GM23338 (cell line): Measurements from ENCODE around the gene XPO6. TPM values are rescaled to one million over a fixed set of nuclear protein-coding genes. Genes with fewer than 3 reads are reported as not detected.

ENCODE experiments used
- ATAC-seq: fragments of 200-7000 bp; cut with Tn5 transposase; 3 replicates; pipeline ENCODE4 v1.9.1; 2020
- DNase-seq: peaks from one replicate; pipeline ENCODE4 v3.0.0-alpha.2; 2015; ENCODE audit warnings: low spot score
- H2AFZ ChIP-seq: fragments of 200-600 bp; sonication (generic); 2 replicates; pipeline ENCODE4 v1.8.0; 2016; ENCODE audit warnings: antibody characterized with exemption, mild to moderate bottlenecking, moderate library complexity
- H3F3A ChIP-seq: fragments of 200-600 bp; sonication (generic); replicated peaks from 2 replicates; pipeline ENCODE4 v1.8.0; 2017; ENCODE audit warnings: antibody characterized with exemption, mixed run types, low read depth
- H3K27ac ChIP-seq: fragments of 200-600 bp; sonication (generic); 2 replicates; pipeline ENCODE4 v1.6.1; 2016; ENCODE audit warnings: low read depth
- H3K27me3 ChIP-seq: fragments of 200-600 bp; sonication (generic); 2 replicates; pipeline ENCODE4 v1.8.0; 2016; ENCODE audit warnings: mild to moderate bottlenecking, mixed run types, moderate library complexity; ENCODE audit not compliant: insufficient read depth
- H3K36me3 ChIP-seq: fragments of 200-600 bp; sonication (generic); 2 replicates; pipeline ENCODE4 v1.8.0; 2016; ENCODE audit warnings: mild to moderate bottlenecking; ENCODE audit not compliant: insufficient read depth
- H3K4me1 ChIP-seq: fragments of 200-600 bp; sonication (generic); 2 replicates; pipeline ENCODE4 v1.8.0; 2016; ENCODE audit warnings: mild to moderate bottlenecking, moderate library complexity; ENCODE audit not compliant: insufficient read depth
- H3K4me2 ChIP-seq: fragments of 200-600 bp; sonication (generic); 2 replicates; pipeline ENCODE4 v1.7.1; 2017; ENCODE audit warnings: mixed run types
- H3K4me3 ChIP-seq: fragments of 200-600 bp; sonication (generic); 2 replicates; pipeline ENCODE4 v1.6.1; 2016; ENCODE audit warnings: mixed run types
- H3K79me2 ChIP-seq: fragments of 200-600 bp; sonication (generic); replicated peaks from 2 replicates; pipeline ENCODE4 v1.8.0; 2017; ENCODE audit warnings: mild to moderate bottlenecking; ENCODE audit not compliant: insufficient read depth
- H3K9me2 ChIP-seq: fragments of 200-600 bp; sonication (generic); 2 replicates; pipeline ENCODE4 v1.8.0; 2017; ENCODE audit not compliant: insufficient read depth
- H4K20me1 ChIP-seq: fragments of 200-600 bp; sonication (generic); replicated peaks from 2 replicates; pipeline ENCODE4 v1.8.0; 2017; ENCODE audit warnings: mild to moderate bottlenecking; ENCODE audit not compliant: insufficient read depth
- H3K27ac Mint-ChIP-seq: 2 replicates; pipeline ENCODE4 v1.8.0; 2020; ENCODE audit warnings: inconsistent platforms, mild to moderate bottlenecking, moderate library complexity, mixed read lengths
- H3K27me3 Mint-ChIP-seq: 3 replicates; pipeline ENCODE4 v1.8.0; 2022; ENCODE audit warnings: low read depth, mild to moderate bottlenecking, moderate library complexity, mixed read lengths, inconsistent platforms; ENCODE audit not compliant: insufficient read depth, poor library complexity
- H3K36me3 Mint-ChIP-seq: 3 replicates; pipeline ENCODE4 v1.8.0; 2021; ENCODE audit warnings: low read depth, mild to moderate bottlenecking, inconsistent platforms, moderate library complexity, mixed read lengths
- H3K4me1 Mint-ChIP-seq: 3 replicates; pipeline ENCODE4 v1.8.0; 2020; ENCODE audit warnings: mild to moderate bottlenecking, inconsistent platforms, mixed read lengths
- H3K4me3 Mint-ChIP-seq: 3 replicates; pipeline ENCODE4 v1.8.0; 2021; ENCODE audit warnings: moderate library complexity, mild to moderate bottlenecking, inconsistent platforms, mixed read lengths
- H3K9me3 Mint-ChIP-seq: 3 replicates; pipeline ENCODE4 v1.8.0; 2020; ENCODE audit warnings: moderate library complexity, mild to moderate bottlenecking, inconsistent platforms, mixed read lengths
- ETS1 ChIP-seq: IDR thresholded peaks from 2 replicates; pipeline ENCODE4 v1.6.1; 2016; ENCODE audit warnings: antibody characterized with exemption
- EZH2 ChIP-seq: fragments of 200-600 bp; sonication (generic); IDR thresholded peaks from one replicate; pipeline ENCODE4 v1.8.0; 2017; ENCODE audit warnings: antibody characterized with exemption, mild to moderate bottlenecking, low read depth; ENCODE audit not compliant: unreplicated experiment
- EZH2phosphoT487 ChIP-seq: fragments of 200-600 bp; sonication (generic); IDR thresholded peaks from one replicate; pipeline ENCODE4 v1.8.1; 2018; ENCODE audit warnings: antibody characterized with exemption; ENCODE audit not compliant: unreplicated experiment
- JUNB ChIP-seq: IDR thresholded peaks from one replicate; pipeline ENCODE4 v1.6.1; 2016; ENCODE audit warnings: antibody characterized with exemption; ENCODE audit not compliant: unreplicated experiment
- NANOG ChIP-seq: IDR thresholded peaks from 2 replicates; pipeline ENCODE4 v1.6.1; 2016; ENCODE audit warnings: antibody characterized with exemption, borderline replicate concordance
- POLR2AphosphoS5 ChIP-seq: IDR thresholded peaks from 2 replicates; pipeline ENCODE4 v1.6.1; 2016; ENCODE audit warnings: antibody characterized with exemption, low read depth
- REST ChIP-seq: IDR thresholded peaks from one replicate; pipeline ENCODE4 v1.6.1; 2018; ENCODE audit warnings: antibody characterized with exemption; ENCODE audit not compliant: unreplicated experiment
- STAT1 ChIP-seq: IDR thresholded peaks from one replicate; pipeline ENCODE4 v1.6.1; 2016; ENCODE audit warnings: antibody characterized with exemption; ENCODE audit not compliant: unreplicated experiment
- ZNF114 ChIP-seq: fragments of 250-450 bp; sonication (Bioruptor Pico); IDR thresholded peaks from 2 replicates; pipeline ENCODE4 v1.5.0; 2020; ENCODE audit warnings: mild to moderate bottlenecking, moderate library complexity
- ZNF331 ChIP-seq: fragments of 250-450 bp; sonication (Bioruptor Pico); IDR thresholded peaks from 2 replicates; pipeline ENCODE4 v1.5.0; 2020; ENCODE audit warnings: low read depth, mild to moderate bottlenecking, moderate library complexity
- ZNF462 ChIP-seq: fragments of 250-450 bp; sonication (Bioruptor Pico); IDR thresholded peaks from 2 replicates; pipeline ENCODE4 v1.5.0; 2020; ENCODE audit warnings: mild to moderate bottlenecking, moderate library complexity
- polyA plus RNA-seq: library from polyadenylated mRNA; unstranded; fragments of >200 nt; fragmentation: Nextera tagmentation; extraction: Ambion mirVana; gene quantifications from 2 replicates; pipeline ENCODE4 v1.2.1, GENCODE V29; 2016
- total RNA-seq: library from RNA; depleted of rRNA; stranded (reverse); fragments of >200 nt; shearing (Covaris generic); gene quantifications from 2 replicates; pipeline ENCODE4 v1.2.3, GENCODE V29; 2014

The XPO6 gene
- total and polyA plus RNA-seq, 2 experiments from 2014 or later = 83.9 to 178 TPM

- no peaks in the 10 kb centered on the region for H3K36me3 ChIP-seq
- peaks cover 9% of the 10 kb centered on the region for H3K27me3 Mint-ChIP-seq
- ATAC-seq (no peak), DNase-seq (no peak)
- no peak overlapping the region for H3K4me3 Mint-ChIP-seq
- H3K9me3 Mint-ChIP-seq = no peaks in the 10 kb centered on the region; the same call in 2 of the 3 replicates
- no peaks in the 10 kb centered on the region for H3K27me3 ChIP-seq
- 0 out of 2 replicates have a peak, but pooled peaks cover 5% of the 10 kb centered on the region for H3F3A ChIP-seq
- no peaks in the 10 kb centered on the region for H3K36me3 Mint-ChIP-seq
- no peak overlapping the region for H3K4me2 ChIP-seq
- no peak overlapping the region for H2AFZ ChIP-seq
- no peak for TF ChIP-seq NANOG
- no peak for TF ChIP-seq EZH2phosphoT487
- TF ChIP-seq ZNF331 (CRISPR knock-in tag) = no peak
- TF ChIP-seq ZNF462 (CRISPR knock-in tag) = no peak
- TF ChIP-seq ETS1 = no peak
- no peak for TF ChIP-seq POLR2AphosphoS5
- no peak for TF ChIP-seq STAT1
- no peak for TF ChIP-seq REST
- TF ChIP-seq ZNF114 (CRISPR knock-in tag) = no peak
- TF ChIP-seq EZH2 = no peak
- no peak for TF ChIP-seq JUNB
- no peaks in the 10 kb centered on the region; the same call in 1 of the 2 replicates for H3K4me1 ChIP-seq
- no peak overlapping the region for H3K4me3 ChIP-seq
- no peak overlapping the region for H3K27ac ChIP-seq
- no peaks in the 10 kb centered on the region for H3K9me2 ChIP-seq
- H3K27ac Mint-ChIP-seq = no peak overlapping the region
- no peaks in the 10 kb centered on the region for H3K79me2 ChIP-seq
- H4K20me1 ChIP-seq = no peaks in the 10 kb centered on the region; the same call in 1 of the 2 replicates
- H3K4me1 Mint-ChIP-seq = no peaks in the 10 kb centered on the region
Measured at GRCh38 chr16:28085389-28086171, 126.2 kb downstream of the XPO6 start.
